ENCODE measurements around the gene GLIS2.

The GLIS2 gene

GRCh38 chr16:4309833-4310266 lies 6.0 kb upstream of the GLIS2 start:
- Histone ChIP-seq H3K4me2 (ENCODE audit: low read depth, low read length, poor library complexity, severe bottlenecking) (no peak overlapping the region), H3K9ac (ENCODE audit: low read depth, low read length, poor library complexity, severe bottlenecking) (no peak overlapping the region)

GRCh38 chr16:4313563-4314531 lies 2.0 kb upstream of the GLIS2 start:
- no peak overlapping the region for H2AFZ ChIP-seq (ENCODE audit: low read length)
- no peaks in the 10 kb centered on the region for H3K9me3 ChIP-seq (ENCODE audit: insufficient read depth, low read depth, low read length)
- no peaks in the 10 kb centered on the region for H3K9me2 ChIP-seq (replicated peaks; ENCODE audit: low read depth, low read length)
- H3K79me2 ChIP-seq (ENCODE audit: insufficient read depth, low read length): 0 out of 2 replicates have a peak, but pooled peaks cover 3% of the 10 kb centered on the region
- H3K27me3 ChIP-seq (ENCODE audit: insufficient read depth, low read length, poor library complexity, severe bottlenecking): no peaks in the 10 kb centered on the region
- H3K4me3 ChIP-seq (ENCODE audit: low read length, poor library complexity, severe bottlenecking): no peak overlapping the region
- no peak overlapping the region for H3K4me2 ChIP-seq (ENCODE audit: low read depth, low read length, poor library complexity, severe bottlenecking)
- peaks cover 8% of the 10 kb centered on the region for H3K4me1 ChIP-seq (ENCODE audit: insufficient read depth, low read length, poor library complexity, severe bottlenecking)
- H4K20me1 ChIP-seq (ENCODE audit: insufficient read depth, low read length, poor library complexity, severe bottlenecking): no peaks in the 10 kb centered on the region
- TF ChIP-seq CTCF (conservative IDR thresholded peaks at IDR 0.05; ENCODE audit: low read length) (no peak), EZH2phosphoT487 (IDR thresholded peaks at IDR 0.05; ENCODE audit: borderline replicate concordance) (no peak)
- no peak overlapping the region for H3K9ac ChIP-seq (ENCODE audit: low read depth, low read length, poor library complexity, severe bottlenecking)
- H3K36me3 ChIP-seq (ENCODE audit: insufficient read depth, low read length): no peaks in the 10 kb centered on the region
- no peaks in the 10 kb centered on the region for H3F3A ChIP-seq (ENCODE audit: low read depth)

More at GRCh38 chr16:4309833-4310266, 6.0 kb upstream of the GLIS2 start:
- Histone ChIP-seq H3K79me2 (ENCODE audit: insufficient read depth, low read length) (peaks cover 14% of the 10 kb centered on the region; the same call in 1 of the 2 replicates), H4K20me1 (ENCODE audit: insufficient read depth, low read length, poor library complexity, severe bottlenecking) (peaks cover 5% of the 10 kb centered on the region), H3K4me1 (ENCODE audit: insufficient read depth, low read length, poor library complexity, severe bottlenecking) (no peaks in the 10 kb centered on the region), H3K27me3 (ENCODE audit: insufficient read depth, low read length, poor library complexity, severe bottlenecking) (no peaks in the 10 kb centered on the region), H3K36me3 (ENCODE audit: insufficient read depth, low read length) (no peaks in the 10 kb centered on the region), H3K4me3 (ENCODE audit: low read length, poor library complexity, severe bottlenecking) (no peak overlapping the region), H3K9me3 (ENCODE audit: insufficient read depth, low read depth, low read length) (no peaks in the 10 kb centered on the region), H3K9me2 (replicated peaks; ENCODE audit: low read depth, low read length) (no peaks in the 10 kb centered on the region), H2AFZ (ENCODE audit: low read length) (no peak overlapping the region), H3F3A (ENCODE audit: low read depth) (no peaks in the 10 kb centered on the region)
- peak; percentile 43 for TF ChIP-seq CTCF (conservative IDR thresholded peaks at IDR 0.05; ENCODE audit: low read length)
- TF ChIP-seq EZH2phosphoT487 (IDR thresholded peaks at IDR 0.05; ENCODE audit: borderline replicate concordance): no peak

- Histone ChIP-seq H3K27me3 (ENCODE audit: insufficient read depth, low read length, poor library complexity, severe bottlenecking) (no peaks in the 10 kb centered on the region), H3K4me1 (ENCODE audit: insufficient read depth, low read length, poor library complexity, severe bottlenecking) (peaks cover 8% of the 10 kb centered on the region), H3K4me2 (ENCODE audit: low read depth, low read length, poor library complexity, severe bottlenecking) (peak overlapping the region; percentile 20), H2AFZ (ENCODE audit: low read length) (no peak overlapping the region), H4K20me1 (ENCODE audit: insufficient read depth, low read length, poor library complexity, severe bottlenecking) (no peaks in the 10 kb centered on the region), H3K79me2 (ENCODE audit: insufficient read depth, low read length) (0 out of 2 replicates have a peak, but pooled peaks cover 3% of the 10 kb centered on the region), H3K36me3 (ENCODE audit: insufficient read depth, low read length) (no peaks in the 10 kb centered on the region), H3K4me3 (ENCODE audit: low read length, poor library complexity, severe bottlenecking) (no peak overlapping the region), H3K9me3 (ENCODE audit: insufficient read depth, low read depth, low read length) (no peaks in the 10 kb centered on the region), H3F3A (ENCODE audit: low read depth) (no peaks in the 10 kb centered on the region), H3K9ac (ENCODE audit: low read depth, low read length, poor library complexity, severe bottlenecking) (no peak overlapping the region), H3K9me2 (replicated peaks; ENCODE audit: low read depth, low read length) (no peaks in the 10 kb centered on the region)
- TF ChIP-seq EZH2phosphoT487 (IDR thresholded peaks at IDR 0.05; ENCODE audit: borderline replicate concordance): no peak
- no peak for TF ChIP-seq CTCF (conservative IDR thresholded peaks at IDR 0.05; ENCODE audit: low read length)
These were observed 1.2 kb upstream of the GLIS2 start for GRCh38 chr16:4314532-4315185.

Data from Loucy (cell line).